ENCODE results near the gene WARS2.

Gene WARS2

GRCh38 chr1:119006406-119007279, 133.8 kb downstream of the WARS2 start:
- TF ChIP-seq GATA2 (IDR thresholded peaks at IDR 0.05; ENCODE audit: low read depth, low read length) (no peak), GATA3 (IDR thresholded peaks at IDR 0.05; ENCODE audit: low read depth, low read length) (no peak)

DNA sequence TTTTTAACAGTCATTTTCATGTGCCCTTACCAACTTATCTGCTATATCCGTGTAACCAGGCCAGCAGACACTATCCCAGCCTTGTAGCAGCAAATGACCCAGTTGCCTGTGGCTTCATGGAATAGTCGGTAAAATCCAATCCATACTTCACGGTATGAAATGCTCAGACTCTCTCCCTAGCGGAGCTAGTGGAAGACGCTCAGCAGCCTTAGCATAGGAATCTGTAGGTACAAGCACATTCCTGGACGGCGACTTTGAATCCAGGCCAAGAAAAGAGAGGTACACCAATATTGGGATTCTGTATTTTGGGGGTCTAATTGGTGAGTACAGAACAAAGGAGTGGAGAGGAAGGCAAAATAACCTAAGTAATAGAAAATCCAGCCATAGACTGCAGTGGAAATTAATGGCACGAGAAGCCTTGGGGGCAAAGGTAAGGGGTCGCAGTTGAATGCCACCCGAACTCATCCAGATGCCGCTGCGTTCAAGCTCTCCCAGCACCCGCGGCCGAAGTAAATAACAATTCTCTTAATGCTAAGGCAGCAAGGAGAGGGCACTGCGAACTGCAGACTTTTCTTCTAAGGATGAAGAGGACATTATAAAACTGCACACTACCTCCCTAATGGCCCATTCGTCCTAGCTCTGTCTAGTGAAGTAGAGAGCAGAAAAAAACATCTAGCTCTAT, 134.6 kb downstream of the WARS2 start:
- TF ChIP-seq GATA2 (IDR thresholded peaks at IDR 0.05; ENCODE audit: low read depth, low read length) = no peak
- TF ChIP-seq GATA3 (IDR thresholded peaks at IDR 0.05; ENCODE audit: low read depth, low read length) = no peak

DNA sequence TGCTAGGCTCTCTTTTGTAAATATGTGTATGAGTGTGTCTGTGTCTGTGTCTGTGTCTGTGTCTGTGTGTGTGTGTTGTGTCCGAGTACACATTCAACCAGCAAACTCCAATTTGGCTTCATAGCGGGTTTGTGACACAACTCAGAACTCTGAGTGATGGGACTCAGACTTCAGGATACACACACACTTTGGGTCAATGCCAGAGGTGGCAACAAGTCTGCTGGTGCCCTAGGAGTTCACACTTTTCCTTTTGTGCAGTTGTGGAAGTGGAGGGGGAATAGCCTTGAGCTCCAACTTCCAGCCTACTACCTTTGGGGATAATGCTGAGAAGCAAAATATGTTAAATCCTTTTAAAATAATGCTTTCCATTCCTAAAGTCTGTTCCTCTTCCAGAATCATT, 135.7 kb downstream of the WARS2 start:
- TF ChIP-seq GATA3 (IDR thresholded peaks at IDR 0.05; ENCODE audit: low read depth, low read length) = no peak
- TF ChIP-seq GATA2 (IDR thresholded peaks at IDR 0.05; ENCODE audit: low read depth, low read length) = no peak

DNA sequence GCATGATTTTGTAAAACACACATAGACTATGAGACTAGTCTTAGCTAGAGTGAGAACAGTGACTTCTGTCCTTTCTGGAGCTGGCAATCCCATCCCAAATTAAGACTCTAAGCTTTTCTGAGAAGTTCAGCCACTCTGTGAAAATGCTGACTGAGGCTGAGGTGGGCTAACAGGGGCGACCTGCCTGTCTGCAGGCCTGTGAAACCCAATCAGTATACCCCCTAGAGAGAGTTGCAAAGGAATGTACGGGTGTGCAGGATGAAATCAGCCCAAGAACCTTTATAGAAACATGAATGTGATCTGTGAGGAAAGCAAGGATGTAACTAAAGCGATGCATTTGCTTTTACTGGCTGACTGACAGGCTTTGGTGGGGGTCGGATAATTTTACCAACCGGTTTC, 136.3 kb downstream of the WARS2 start:
- no peak for TF ChIP-seq GATA2 (IDR thresholded peaks at IDR 0.05; ENCODE audit: low read depth, low read length)
- no peak for TF ChIP-seq GATA3 (IDR thresholded peaks at IDR 0.05; ENCODE audit: low read depth, low read length)

DNA sequence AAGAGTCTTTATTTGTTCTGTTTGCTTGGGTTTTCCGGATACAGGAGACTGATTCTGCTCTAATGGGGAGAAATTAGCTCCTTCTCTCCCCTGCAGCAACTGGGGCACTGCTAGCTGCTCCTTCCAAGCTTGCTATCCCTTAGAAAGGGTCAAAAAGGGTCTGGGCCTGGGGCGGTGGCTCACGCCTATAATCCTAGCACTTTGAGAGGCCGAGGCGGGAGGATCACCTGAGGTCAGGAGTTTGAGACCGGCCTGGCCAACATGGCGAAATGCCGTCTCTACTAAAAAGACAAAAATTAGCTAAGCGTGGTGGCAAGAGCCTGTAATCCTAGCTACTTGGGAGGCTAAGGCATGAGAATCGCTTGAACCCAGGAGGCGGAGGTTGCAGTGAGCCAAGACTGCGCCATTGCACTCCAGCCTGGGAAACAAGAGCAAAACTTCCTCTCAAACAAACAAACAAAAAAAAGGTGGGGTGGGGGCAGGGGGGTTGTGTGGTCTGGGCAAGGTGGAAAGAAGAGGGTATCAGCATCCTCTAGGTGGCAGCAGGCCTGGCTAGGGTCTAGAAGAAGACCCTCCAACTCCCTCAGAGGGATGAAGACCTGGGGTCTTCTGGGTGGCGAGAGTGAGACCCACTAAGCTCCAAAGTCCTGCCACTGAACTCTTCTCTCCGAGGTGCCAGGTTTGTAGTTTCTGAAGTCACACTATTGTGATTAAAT, 136.9 kb downstream of the WARS2 start:
- no peak for TF ChIP-seq GATA2 (IDR thresholded peaks at IDR 0.05; ENCODE audit: low read depth, low read length)
- TF ChIP-seq GATA3 (IDR thresholded peaks at IDR 0.05; ENCODE audit: low read depth, low read length) = no peak

GRCh38 chr1:119002028-119002686, 138.3 kb downstream of the WARS2 start:
- TF ChIP-seq GATA3 (IDR thresholded peaks at IDR 0.05; ENCODE audit: low read depth, low read length) (no peak), GATA2 (IDR thresholded peaks at IDR 0.05; ENCODE audit: low read depth, low read length) (no peak)

- TF ChIP-seq GATA3 (IDR thresholded peaks at IDR 0.05; ENCODE audit: low read depth, low read length) (no peak), GATA2 (IDR thresholded peaks at IDR 0.05; ENCODE audit: low read depth, low read length) (no peak)
Observed at GRCh38 chr1:119001181-119002027, 139.0 kb downstream of the WARS2 start.

DNA sequence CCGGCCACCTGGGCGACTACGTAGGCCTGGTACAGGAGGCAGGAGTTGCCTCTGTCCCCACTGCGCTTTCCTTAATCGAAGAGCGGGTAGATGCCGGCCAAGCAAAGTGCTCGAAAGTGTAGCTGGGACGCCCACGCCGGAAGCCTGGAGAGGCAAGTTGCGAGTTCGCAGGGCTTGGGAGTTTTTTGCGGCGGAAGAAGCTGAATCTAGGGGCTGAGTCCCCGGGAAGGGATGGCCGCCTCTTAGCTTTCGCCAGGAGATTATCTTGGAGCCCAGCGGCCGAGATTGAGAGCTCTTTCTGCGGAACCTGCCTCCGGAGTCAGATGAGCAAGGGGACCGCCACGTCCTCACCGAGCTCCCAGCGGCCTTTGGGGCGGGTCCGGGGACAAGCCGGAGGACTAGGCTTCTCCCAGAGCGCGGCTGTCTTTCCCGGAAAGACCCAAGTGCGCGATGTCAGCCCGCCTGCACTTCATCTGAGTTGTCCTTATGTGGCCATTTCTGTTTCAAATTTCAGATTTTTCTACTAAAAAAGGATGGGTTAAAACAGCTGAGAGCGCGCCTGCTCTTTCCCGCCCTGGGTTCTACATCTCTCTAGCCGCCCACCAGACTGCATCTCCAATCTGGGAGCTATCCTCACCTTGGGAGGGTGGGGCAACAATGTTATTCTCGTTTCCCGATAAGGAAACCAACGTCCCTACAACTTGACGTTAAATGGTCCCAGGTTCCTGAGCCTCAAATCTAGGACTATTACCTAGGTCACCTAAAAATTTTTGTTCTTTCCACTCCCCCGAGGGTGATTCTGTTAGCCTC, 139.9 kb downstream of the WARS2 start:
- TF ChIP-seq GATA3 (IDR thresholded peaks at IDR 0.05; ENCODE audit: low read depth, low read length) (no peak), GATA2 (IDR thresholded peaks at IDR 0.05; ENCODE audit: low read depth, low read length) (no peak)

DNA sequence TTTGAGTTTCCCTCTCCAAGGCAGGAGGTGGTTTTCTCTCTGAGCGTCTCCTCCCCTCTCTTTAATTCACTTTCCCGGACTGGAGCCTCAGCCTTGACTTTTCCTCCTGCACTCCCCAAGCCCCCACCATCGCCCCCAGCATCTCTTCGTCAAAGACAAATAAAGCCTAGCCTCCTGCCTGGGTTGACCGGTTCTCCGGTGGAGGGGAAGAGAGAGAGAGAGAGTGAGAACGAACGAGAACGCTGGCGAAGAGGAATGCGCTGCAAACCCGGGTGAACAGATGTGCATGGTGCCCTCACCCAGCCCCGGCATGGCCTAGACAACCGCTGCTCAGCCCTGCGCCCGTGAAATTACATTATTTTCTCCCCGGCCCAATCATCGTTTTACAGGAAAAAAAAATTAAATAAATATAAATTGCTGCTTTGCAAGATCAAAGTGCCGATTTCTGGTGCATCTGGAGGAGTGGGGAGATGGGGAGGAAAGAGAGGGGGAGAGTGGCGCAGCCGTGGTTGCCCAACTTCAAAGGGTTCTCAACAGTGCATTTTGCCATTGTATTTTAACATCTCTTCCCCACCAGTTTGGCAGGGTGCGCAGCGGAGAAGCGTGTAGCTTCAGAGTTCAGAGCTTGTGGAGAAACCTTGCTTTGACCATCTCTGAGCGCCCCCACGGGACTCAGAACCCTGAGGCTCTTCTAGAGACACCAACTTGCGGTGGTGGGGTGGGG, 140.9 kb downstream of the WARS2 start:
- TF ChIP-seq GATA3 (IDR thresholded peaks at IDR 0.05; ENCODE audit: low read depth, low read length) (no peak), GATA2 (IDR thresholded peaks at IDR 0.05; ENCODE audit: low read depth, low read length) (no peak)

DNA sequence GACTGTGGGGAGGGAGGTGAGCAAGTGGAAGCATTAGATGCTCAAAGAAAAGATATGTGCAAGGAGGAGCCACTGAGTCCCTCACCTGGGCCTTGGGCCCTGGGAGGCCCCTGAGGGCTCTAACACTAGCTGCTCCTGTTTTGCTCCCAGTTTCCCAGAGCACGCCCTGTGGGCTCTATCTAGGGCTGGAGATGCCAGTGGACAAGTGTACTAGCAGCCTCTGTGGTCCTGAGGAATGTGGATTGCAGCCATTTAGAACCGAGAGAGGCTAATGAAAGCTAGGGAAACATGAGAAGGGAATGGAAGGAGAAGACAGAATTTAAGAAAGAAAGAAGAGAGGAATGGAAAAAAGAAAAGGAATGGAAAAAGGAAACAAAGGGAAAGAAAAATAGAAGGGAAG, 142.3 kb downstream of the WARS2 start:
- TF ChIP-seq GATA2 (IDR thresholded peaks at IDR 0.05; ENCODE audit: low read depth, low read length) (no peak), GATA3 (IDR thresholded peaks at IDR 0.05; ENCODE audit: low read depth, low read length) (no peak)

DNA sequence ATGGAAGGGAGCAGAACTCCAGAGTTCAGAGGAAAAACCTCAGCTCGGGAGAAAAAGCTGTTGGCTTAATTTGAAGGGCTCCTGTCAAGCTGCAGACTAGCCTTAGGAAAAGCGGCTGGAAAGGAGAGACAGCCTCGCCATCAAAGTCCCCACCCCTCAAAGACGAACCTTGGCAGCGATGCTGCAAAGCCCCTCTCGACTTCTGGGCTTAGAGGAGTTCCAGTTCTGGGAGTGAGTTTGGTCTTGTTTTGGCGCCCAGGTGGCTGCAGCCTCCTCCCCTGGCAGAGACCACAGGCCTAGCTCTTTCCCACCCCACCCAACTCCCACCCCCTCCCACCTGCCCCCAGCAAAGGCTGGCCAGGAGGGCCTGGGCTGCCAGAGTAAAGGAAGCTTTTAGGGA, 143.2 kb downstream of the WARS2 start:
- TF ChIP-seq GATA2 (IDR thresholded peaks at IDR 0.05; ENCODE audit: low read depth, low read length) (no peak), GATA3 (IDR thresholded peaks at IDR 0.05; ENCODE audit: low read depth, low read length) (no peak)

All from SH-SY5Y (cell line).